ENCODE measurements around the gene BUB1B.

DNA sequence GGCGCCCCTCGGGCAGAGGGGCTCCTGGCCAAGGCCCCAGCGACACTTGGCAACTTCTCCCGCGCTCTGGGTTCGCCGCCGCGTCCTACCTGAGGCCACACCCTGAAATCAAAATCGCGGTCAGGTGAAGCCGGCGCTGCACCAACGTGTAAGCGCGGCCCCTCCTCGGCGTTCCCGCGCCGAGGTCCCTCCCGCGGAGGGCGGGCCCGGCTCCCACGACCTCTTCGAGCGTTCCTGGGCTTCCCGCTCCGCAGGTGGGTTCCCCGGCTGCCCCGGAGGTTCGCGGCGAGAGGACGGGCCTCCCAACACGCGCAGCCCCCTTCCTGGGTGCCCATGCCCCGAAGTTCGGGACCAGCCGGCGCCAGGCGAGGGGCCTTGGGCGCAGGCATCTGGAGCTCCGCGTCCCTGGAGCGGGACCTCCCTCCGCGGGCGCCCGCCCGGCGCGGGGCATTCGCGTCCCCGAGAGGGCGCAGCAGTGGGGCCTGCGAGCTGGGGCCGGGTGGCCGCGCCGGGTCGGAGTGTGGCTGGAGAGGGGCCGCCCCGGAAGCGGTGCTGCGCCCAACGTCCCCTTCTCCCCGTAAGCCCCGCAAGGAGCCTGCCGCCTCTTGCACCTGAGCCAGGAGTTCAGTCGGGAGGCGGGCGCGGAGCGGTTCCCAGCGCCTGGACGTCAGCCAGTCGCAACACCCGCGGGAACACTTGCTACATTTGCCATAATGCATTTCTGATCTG is 91.7 kb downstream of the BUB1B start:
- TF ChIP-seq, protein P1, sequence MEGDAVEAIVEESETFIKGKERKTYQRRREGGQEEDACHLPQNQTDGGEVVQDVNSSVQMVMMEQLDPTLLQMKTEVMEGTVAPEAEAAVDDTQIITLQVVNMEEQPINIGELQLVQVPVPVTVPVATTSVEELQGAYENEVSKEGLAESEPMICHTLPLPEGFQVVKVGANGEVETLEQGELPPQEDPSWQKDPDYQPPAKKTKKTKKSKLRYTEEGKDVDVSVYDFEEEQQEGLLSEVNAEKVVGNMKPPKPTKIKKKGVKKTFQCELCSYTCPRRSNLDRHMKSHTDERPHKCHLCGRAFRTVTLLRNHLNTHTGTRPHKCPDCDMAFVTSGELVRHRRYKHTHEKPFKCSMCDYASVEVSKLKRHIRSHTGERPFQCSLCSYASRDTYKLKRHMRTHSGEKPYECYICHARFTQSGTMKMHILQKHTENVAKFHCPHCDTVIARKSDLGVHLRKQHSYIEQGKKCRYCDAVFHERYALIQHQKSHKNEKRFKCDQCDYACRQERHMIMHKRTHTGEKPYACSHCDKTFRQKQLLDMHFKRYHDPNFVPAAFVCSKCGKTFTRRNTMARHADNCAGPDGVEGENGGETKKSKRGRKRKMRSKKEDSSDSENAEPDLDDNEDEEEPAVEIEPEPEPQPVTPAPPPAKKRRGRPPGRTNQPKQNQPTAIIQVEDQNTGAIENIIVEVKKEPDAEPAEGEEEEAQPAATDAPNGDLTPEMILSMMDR (conservative IDR thresholded peaks at IDR 0.05): no peak
- no peak for TF ChIP-seq ZFX (IDR thresholded peaks at IDR 0.05)

Measured in C4-2B (cell line).